Mucosa of stomach (tissue), 1 donor: Measurements from ENCODE around the gene TSPAN6.

ENCODE experiments used
- H3K27me3 ChIP-seq: one replicate; pipeline ENCODE4 v1.7.0; 2013; ENCODE audit warnings: mild to moderate bottlenecking, low read length; ENCODE audit not compliant: control insufficient read depth, insufficient read depth
- H3K36me3 ChIP-seq: one replicate; pipeline ENCODE4 v1.7.0; 2013; ENCODE audit warnings: low read length; ENCODE audit not compliant: control insufficient read depth, insufficient read depth
- H3K4me1 ChIP-seq: one replicate; pipeline ENCODE4 v1.7.0; 2013; ENCODE audit warnings: mild to moderate bottlenecking, low read length; ENCODE audit not compliant: control insufficient read depth, insufficient read depth
- H3K4me3 ChIP-seq: one replicate; pipeline ENCODE4 v1.7.0; 2013; ENCODE audit warnings: low read length
- H3K9ac ChIP-seq: one replicate; pipeline ENCODE4 v1.7.0; 2013; ENCODE audit warnings: mild to moderate bottlenecking, low read length, moderate library complexity
- H3K9me3 ChIP-seq: one replicate; pipeline ENCODE4 v1.7.0; 2013; ENCODE audit warnings: mild to moderate bottlenecking, low read length, moderate library complexity; ENCODE audit not compliant: control insufficient read depth
- donor health status: Pancreatic carcinoma.

TSPAN6 gene

DNA sequence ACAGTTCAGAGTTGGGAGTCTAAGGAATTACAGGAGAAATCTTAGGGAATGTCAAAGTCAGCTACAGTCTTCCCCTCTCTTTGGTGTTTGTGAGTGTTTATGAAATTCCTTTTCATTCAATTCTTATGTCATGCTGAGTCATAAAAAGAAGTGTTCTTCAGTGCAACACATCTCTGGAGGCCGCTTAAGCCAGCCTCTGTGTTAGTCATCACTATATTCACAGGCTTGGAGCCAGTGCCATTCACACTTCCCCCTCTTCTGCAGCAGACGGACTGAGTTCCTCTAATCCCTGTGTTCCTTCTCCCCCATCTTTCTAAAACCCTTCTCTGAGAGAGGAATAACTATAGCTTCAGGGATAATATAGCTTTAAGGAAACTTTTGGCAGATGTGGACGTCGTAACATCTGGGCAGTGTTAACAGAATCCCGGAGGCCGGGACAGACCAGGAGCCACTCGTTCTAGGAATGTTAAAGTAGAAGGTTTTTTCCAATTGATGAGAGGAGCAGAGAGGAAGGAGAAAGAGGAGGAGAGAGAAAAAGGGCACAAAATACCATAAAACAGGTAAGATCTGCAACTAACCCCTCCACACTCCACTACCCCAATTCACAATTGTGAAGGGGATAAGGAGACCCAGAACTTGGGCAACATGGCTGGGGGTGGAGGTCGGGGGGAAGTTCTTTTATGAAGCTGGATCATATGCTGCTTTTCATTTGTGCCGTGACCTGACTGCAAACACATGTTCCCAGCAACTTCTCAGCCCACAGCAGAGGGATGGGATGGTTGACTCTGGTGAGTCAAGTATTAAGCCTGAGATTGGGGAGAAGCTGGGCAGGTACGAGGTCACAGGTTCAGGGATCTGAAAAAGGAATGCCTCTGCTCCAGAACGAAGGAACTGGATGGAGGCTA is 7.6 kb upstream of the TSPAN6 start, which contains the start of gene SRPX2:
Gene SRPX2, plus strand, starts transcription at position 244 of the 905 bp plus-strand sequence. CDS start 2,124 bp downstream, outside the sequence.
- Histone ChIP-seq H3K27me3 (no peaks in the 10 kb centered on the region), H3K9me3 (no peaks in the 10 kb centered on the region), H3K36me3 (no peaks in the 10 kb centered on the region), H3K4me1 (peaks cover 12% of the 10 kb centered on the region), H3K9ac (no peak within 1 kb of the TSS), H3K4me3 (no peak within 1 kb of the TSS)

DNA sequence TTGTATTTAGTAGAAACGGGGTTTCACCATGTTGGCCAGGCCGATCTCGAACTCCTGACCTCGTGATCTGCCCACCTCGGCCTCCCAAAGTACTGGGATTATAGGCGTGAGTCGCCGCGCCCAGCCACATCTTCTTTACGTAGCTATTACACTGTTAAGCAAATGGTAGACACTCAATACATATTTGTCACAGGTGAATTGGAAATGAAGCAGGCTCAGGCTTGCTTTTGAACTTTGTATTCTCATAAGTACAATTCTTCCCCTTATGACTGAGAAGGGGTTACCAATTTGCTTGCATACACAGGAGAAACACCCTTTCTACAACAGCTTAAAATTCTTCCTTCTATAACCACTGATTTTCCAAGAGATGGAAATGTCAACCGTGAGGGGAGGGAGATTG is 6.6 kb upstream of the TSPAN6 start:
- peaks cover 12% of the 10 kb centered on the region for H3K4me1 ChIP-seq
- no peak overlapping the region for H3K4me3 ChIP-seq
- H3K9ac ChIP-seq: no peak overlapping the region
- no peaks in the 10 kb centered on the region for H3K9me3 ChIP-seq
- no peaks in the 10 kb centered on the region for H3K27me3 ChIP-seq
- H3K36me3 ChIP-seq: no peaks in the 10 kb centered on the region

DNA sequence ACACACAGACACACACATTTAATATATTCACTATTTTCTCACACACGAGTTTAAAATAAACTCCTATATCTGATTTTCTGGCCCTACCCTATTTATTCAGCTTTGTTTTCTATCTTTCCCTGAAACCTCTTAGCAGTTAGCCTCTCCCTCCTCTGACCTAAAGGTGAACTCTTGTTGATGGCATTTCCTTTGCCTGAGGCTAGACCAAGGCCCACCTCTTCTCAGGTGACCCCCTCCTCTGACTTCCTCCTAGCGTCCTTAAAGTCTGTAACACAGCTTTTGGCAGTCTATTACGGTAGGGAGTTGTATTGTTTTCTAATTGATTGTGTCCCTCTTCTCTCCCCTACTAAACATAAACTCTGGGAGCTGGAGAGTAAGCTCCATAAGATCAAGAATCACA is 5.7 kb upstream of the TSPAN6 start:
- Histone ChIP-seq H3K4me3 (no peak overlapping the region), H3K9ac (no peak overlapping the region), H3K27me3 (no peaks in the 10 kb centered on the region)

DNA sequence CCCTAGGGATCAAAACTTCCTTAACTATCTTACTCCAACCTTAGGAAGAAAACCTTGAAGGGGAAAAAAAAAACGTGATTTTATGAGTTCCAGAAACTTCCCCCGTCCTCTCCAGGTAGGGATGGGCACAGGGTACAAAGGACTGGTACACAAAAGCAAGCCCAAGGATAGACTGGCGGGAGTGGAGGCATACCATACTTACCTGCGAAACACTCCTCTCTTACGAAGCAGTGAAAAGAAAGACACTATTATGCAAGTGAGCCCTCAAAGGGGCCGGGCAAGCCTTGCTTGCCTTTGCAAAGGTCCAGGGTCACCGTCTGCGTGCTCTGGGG is 651 bp downstream of the TSPAN6 start:
- no peaks in the 10 kb centered on the region for H3K27me3 ChIP-seq
- H3K4me1 ChIP-seq: no peaks in the 10 kb centered on the region
- peak overlapping the region; percentile 31 for H3K4me3 ChIP-seq
- peak overlapping the region; percentile 74 for H3K9ac ChIP-seq
- H3K36me3 ChIP-seq: no peaks in the 10 kb centered on the region
- no peaks in the 10 kb centered on the region for H3K9me3 ChIP-seq

More for the DNA sequence above, 5.7 kb upstream of the TSPAN6 start:
- H3K4me1 ChIP-seq: peaks cover 12% of the 10 kb centered on the region
- no peaks in the 10 kb centered on the region for H3K9me3 ChIP-seq
- H3K36me3 ChIP-seq: no peaks in the 10 kb centered on the region

DNA sequence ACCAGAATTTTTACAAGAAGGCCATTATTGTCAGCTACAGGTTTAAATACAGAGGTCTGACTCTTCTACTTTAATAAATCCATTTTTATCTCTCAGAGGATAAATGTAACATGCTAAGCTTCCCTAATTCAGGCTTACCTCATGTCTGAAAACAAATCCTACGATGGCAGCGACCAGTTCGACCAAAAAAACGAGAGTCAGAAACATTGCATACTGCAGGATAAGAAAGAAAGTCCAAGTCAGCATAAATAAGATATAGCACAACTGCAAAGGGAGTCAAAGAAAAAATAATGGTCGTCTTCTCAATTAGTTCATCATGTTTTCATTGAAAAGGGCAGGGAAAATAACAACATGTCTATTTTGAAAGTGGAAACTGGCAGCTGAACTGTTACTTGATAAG is 1.6 kb downstream of the TSPAN6 start:
- Histone ChIP-seq H3K27me3 (no peaks in the 10 kb centered on the region), H3K9me3 (no peaks in the 10 kb centered on the region), H3K4me3 (no peak overlapping the region), H3K9ac (no peak overlapping the region), H3K4me1 (no peaks in the 10 kb centered on the region), H3K36me3 (no peaks in the 10 kb centered on the region)

DNA sequence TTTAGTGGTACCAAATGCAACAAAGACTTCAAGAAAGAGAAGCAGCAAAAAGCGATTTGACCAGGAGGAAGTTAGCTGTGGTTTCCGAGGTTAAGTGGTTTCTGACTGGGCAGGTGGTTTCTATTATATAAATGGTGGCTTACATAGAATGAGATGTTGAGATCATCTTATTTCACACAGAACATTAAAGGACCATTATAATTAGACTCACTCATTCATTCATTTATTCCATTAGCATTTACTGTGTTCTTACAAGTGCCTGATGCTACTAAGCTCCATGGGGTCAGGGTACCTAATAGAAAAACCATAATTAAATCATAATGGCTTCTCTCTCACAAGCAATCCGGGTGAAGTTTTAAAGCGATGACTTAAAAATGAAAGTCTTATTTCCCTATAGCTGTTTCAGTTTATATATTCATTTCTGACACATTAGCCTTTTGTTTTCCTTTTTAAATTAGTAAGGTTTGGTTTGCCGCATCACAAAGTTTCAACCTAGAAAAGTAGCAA is 10.6 kb downstream of the TSPAN6 start:
- Histone ChIP-seq H3K9ac (no peak overlapping the region), H3K4me3 (no peak overlapping the region), H3K4me1 (no peaks in the 10 kb centered on the region), H3K27me3 (no peaks in the 10 kb centered on the region), H3K9me3 (no peaks in the 10 kb centered on the region), H3K36me3 (no peaks in the 10 kb centered on the region)

DNA sequence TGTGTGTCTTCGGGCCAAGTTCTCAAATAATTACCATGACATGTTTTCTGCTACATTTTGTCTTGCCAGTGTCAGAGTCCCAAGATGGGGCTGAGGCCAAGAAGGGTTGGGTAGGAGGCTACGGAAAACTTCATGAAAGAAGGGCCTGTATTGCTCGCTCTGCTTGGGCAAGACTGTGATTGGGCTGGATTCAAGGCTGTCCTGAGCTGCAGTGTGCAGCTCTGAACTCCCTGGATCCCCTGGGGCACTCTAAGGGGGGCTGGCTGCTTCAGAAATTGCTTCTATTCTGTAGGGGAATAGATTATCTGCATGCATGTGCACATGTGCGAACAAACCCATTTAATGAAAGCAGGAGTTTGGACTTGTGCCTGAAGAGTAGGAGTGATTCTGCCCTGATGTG is 13.6 kb downstream of the TSPAN6 start:
- no peak overlapping the region for H3K9ac ChIP-seq
- no peaks in the 10 kb centered on the region for H3K4me1 ChIP-seq
- H3K4me3 ChIP-seq: no peak overlapping the region
- H3K9me3 ChIP-seq: no peaks in the 10 kb centered on the region
- no peaks in the 10 kb centered on the region for H3K36me3 ChIP-seq
- H3K27me3 ChIP-seq: no peaks in the 10 kb centered on the region

DNA sequence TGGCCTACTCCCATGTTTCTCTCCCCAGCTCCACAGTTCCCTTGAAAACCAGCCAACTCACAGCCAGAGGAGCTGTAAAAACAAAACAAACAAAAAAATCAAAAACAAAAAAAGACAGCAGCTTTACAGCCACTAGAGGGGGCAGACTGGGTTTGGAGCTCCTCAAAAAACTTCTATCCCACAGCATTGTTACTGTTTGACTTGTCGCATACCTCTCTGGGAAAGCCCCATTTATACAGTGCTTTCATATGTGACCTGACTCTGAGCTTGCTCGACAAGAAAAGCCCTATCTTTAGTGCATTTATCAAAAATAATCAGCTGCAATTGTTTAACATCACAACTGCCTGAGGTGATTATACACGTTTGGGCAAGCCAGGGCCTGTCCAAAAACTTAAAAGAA is 21.6 kb downstream of the TSPAN6 start:
- Histone ChIP-seq H3K9me3 (no peaks in the 10 kb centered on the region), H3K27me3 (no peaks in the 10 kb centered on the region), H3K4me1 (no peaks in the 10 kb centered on the region), H3K9ac (no peak overlapping the region), H3K36me3 (no peaks in the 10 kb centered on the region), H3K4me3 (no peak overlapping the region)

DNA sequence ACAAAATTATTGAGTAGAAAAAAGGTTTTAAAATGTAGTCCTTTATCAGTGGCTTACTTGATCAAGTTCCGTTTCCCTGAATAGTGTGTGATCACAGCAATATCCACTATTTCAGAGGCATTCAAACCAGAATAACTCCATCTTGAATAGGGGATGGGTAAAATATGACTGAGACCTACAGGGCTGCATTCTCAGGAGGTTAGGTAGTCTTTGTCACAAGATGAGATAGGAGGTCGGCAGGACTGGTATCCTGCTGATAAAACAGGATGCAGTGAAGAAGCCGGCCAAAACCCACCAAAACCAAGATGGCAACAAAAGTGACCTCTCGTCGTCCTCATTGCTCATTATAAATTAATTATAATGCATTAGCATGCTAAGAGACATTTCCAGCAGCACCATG is 24.7 kb downstream of the TSPAN6 start:
- Histone ChIP-seq H3K4me3 (no peak overlapping the region), H3K36me3 (no peaks in the 10 kb centered on the region), H3K27me3 (no peaks in the 10 kb centered on the region), H3K4me1 (no peaks in the 10 kb centered on the region), H3K9ac (no peak overlapping the region), H3K9me3 (no peaks in the 10 kb centered on the region)

DNA sequence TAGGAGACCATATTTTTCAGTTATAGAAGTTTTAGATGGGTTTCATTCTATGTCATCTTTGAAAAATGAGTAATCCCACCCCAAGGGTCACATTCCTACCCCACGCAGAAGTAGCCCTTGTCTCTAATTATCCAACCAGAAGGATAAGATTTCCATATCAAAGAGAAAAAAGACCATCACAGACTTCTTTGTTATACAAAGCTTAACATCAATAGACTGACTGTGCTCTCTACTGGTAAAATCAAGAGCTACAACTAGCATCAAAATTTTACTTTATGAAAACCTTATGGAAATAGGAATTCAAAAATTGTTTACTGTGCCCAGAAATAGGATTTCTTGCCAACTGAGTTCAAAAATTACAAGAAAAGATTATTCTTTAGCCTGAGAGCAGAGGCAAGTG is 27.0 kb downstream of the TSPAN6 start:
- H3K4me1 ChIP-seq: no peaks in the 10 kb centered on the region
- no peak overlapping the region for H3K4me3 ChIP-seq
- no peak overlapping the region for H3K9ac ChIP-seq
- H3K27me3 ChIP-seq: no peaks in the 10 kb centered on the region
- no peaks in the 10 kb centered on the region for H3K36me3 ChIP-seq
- H3K9me3 ChIP-seq: no peaks in the 10 kb centered on the region

DNA sequence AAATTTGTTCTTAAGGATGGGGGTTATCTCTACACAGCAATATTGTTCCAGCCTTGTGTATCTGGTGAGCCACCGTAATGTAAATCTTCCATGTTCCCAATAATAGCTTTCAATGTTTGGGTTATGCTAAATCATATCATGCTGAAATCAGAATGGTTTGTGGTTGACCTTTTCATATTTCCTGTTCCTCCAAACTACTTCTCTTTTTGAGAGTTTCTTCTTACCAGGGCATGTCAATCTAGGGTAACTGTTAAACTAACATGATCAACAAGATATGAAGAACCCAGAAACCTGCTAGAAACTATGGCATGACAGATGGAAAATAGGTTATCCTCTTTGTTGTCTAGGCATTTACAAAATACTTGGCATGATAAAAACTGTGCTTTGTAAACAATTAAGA is 29.9 kb downstream of the TSPAN6 start:
- H3K9me3 ChIP-seq: no peaks in the 10 kb centered on the region

DNA sequence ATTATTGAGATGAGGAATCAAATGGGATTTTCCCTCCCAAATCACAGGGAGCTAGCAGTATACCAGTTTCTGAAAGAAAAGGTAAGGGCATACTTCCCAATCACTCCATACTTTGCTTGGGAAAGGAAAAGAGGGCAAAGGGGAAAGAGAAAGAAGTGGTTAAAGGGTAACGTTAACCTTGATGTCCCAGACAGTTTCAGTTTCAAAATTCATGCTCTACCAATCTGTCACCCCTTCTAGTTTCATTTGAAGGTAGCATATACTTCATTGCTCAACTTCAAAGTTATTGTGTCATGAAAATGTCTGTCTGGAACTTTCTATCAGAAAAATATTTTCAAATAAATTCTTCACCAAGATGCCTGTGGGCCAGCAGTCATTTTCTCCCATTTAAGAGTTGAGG is 35.8 kb downstream of the TSPAN6 start:
- Histone ChIP-seq H3K4me1 (no peaks in the 10 kb centered on the region), H3K27me3 (no peaks in the 10 kb centered on the region), H3K9me3 (no peaks in the 10 kb centered on the region), H3K36me3 (no peaks in the 10 kb centered on the region), H3K9ac (no peak overlapping the region), H3K4me3 (no peak overlapping the region)

More for the DNA sequence above, 29.9 kb downstream of the TSPAN6 start:
- H3K4me3 ChIP-seq: no peak overlapping the region
- no peaks in the 10 kb centered on the region for H3K36me3 ChIP-seq
- H3K9ac ChIP-seq: no peak overlapping the region
- no peaks in the 10 kb centered on the region for H3K4me1 ChIP-seq
- no peaks in the 10 kb centered on the region for H3K27me3 ChIP-seq
